Glutamatergic neuron (in vitro differentiated cells): ENCODE measurements around the gene ZFP42. TPM values are rescaled to one million over a fixed set of nuclear protein-coding genes. Genes with fewer than 3 reads are reported as not detected.

Experiments used
- DNase-seq: peaks from one replicate; pipeline ENCODE4 v3.0.0; 2022
- H3K27ac Mint-ChIP-seq: one replicate; pipeline ENCODE4 v1.8.0; 2020; ENCODE audit warnings: mild to moderate bottlenecking, mixed read lengths, inconsistent platforms; ENCODE audit not compliant: unreplicated experiment
- H3K27me3 Mint-ChIP-seq: one replicate; pipeline ENCODE4 v1.8.0; 2020; ENCODE audit warnings: mild to moderate bottlenecking, moderate library complexity, mixed read lengths, inconsistent platforms; ENCODE audit not compliant: unreplicated experiment
- H3K36me3 Mint-ChIP-seq: one replicate; pipeline ENCODE4 v1.8.0; 2020; ENCODE audit warnings: mild to moderate bottlenecking, mixed read lengths, inconsistent platforms; ENCODE audit not compliant: unreplicated experiment
- H3K4me1 Mint-ChIP-seq: one replicate; pipeline ENCODE4 v1.8.0; 2020; ENCODE audit warnings: mild to moderate bottlenecking, low read depth, mixed read lengths, inconsistent platforms; ENCODE audit not compliant: unreplicated experiment
- H3K4me3 Mint-ChIP-seq: one replicate; pipeline ENCODE4 v1.8.0; 2020; ENCODE audit warnings: mild to moderate bottlenecking, mixed read lengths, inconsistent platforms; ENCODE audit not compliant: unreplicated experiment
- H3K9me3 Mint-ChIP-seq: one replicate; pipeline ENCODE4 v1.8.0; 2020; ENCODE audit warnings: mild to moderate bottlenecking, moderate library complexity, mixed read lengths, inconsistent platforms; ENCODE audit not compliant: unreplicated experiment
- CTCF ChIP-seq: fragments of 200-600 bp; sonication (generic); IDR thresholded peaks from one replicate; pipeline ENCODE4 v1.5.0; 2021; ENCODE audit not compliant: partially characterized antibody, unreplicated experiment
- total RNA-seq: library from RNA; stranded (reverse); fragmentation: NEBNext Ultra II Directional; extraction: Animal tissue kit (Norgen Biotek cat#: 25700); gene quantifications from one replicate; pipeline ENCODE4 v1.2.1, GENCODE V29; 2021; ENCODE audit not compliant: unreplicated experiment

The ZFP42 gene
- total RNA-seq, 1 donor from 2014 or later = 17.4 TPM

- Mint-ChIP-seq H3K36me3 (no peaks in the 10 kb centered on the region), H3K4me1 (peaks cover 6% of the 10 kb centered on the region), H3K4me3 (no peak overlapping the region), H3K9me3 (peaks cover 2% of the 10 kb centered on the region), H3K27me3 (no peaks in the 10 kb centered on the region), H3K27ac (no peak overlapping the region)
- no peak for DNase-seq
- no peak for TF ChIP-seq CTCF
Measured at GRCh38 chr4:188008377-188008776, 12.8 kb downstream of the ZFP42 start.

GRCh38 chr4:188012426-188012945, 16.9 kb downstream of the ZFP42 start:
- TF ChIP-seq CTCF = no peak

GRCh38 chr4:188015025-188015940, 19.7 kb downstream of the ZFP42 start:
- peaks cover 2% of the 10 kb centered on the region for H3K4me1 Mint-ChIP-seq
- H3K27me3 Mint-ChIP-seq = peaks cover 1% of the 10 kb centered on the region
- H3K27ac Mint-ChIP-seq = no peak overlapping the region
- H3K9me3 Mint-ChIP-seq = no peaks in the 10 kb centered on the region
- TF ChIP-seq CTCF = no peak
- DNase-seq = no peak
- no peaks in the 10 kb centered on the region for H3K36me3 Mint-ChIP-seq
- no peak overlapping the region for H3K4me3 Mint-ChIP-seq

More at GRCh38 chr4:188012426-188012945, 16.9 kb downstream of the ZFP42 start:
- peaks cover 2% of the 10 kb centered on the region for H3K4me1 Mint-ChIP-seq
- H3K9me3 Mint-ChIP-seq = peaks cover 2% of the 10 kb centered on the region
- no peak overlapping the region for H3K27ac Mint-ChIP-seq
- no peak overlapping the region for H3K4me3 Mint-ChIP-seq
- H3K27me3 Mint-ChIP-seq = no peaks in the 10 kb centered on the region
- no peak for DNase-seq
- no peaks in the 10 kb centered on the region for H3K36me3 Mint-ChIP-seq

GRCh38 chr4:188016754-188017153, 21.2 kb downstream of the ZFP42 start:
- no peak for DNase-seq
- H3K4me3 Mint-ChIP-seq = no peak overlapping the region
- peaks cover 1% of the 10 kb centered on the region for H3K27me3 Mint-ChIP-seq
- no peaks in the 10 kb centered on the region for H3K36me3 Mint-ChIP-seq
- H3K27ac Mint-ChIP-seq = no peak overlapping the region
- TF ChIP-seq CTCF = no peak
- no peaks in the 10 kb centered on the region for H3K9me3 Mint-ChIP-seq
- peaks cover 2% of the 10 kb centered on the region for H3K4me1 Mint-ChIP-seq

- peaks cover 2% of the 10 kb centered on the region for H3K4me1 Mint-ChIP-seq
- no peak for TF ChIP-seq CTCF
- no peak overlapping the region for H3K27ac Mint-ChIP-seq
- no peaks in the 10 kb centered on the region for H3K36me3 Mint-ChIP-seq
- H3K27me3 Mint-ChIP-seq = peaks cover 3% of the 10 kb centered on the region
- no peaks in the 10 kb centered on the region for H3K9me3 Mint-ChIP-seq
- DNase-seq = no peak
- no peak overlapping the region for H3K4me3 Mint-ChIP-seq
Measured at GRCh38 chr4:188018262-188018661, 22.7 kb downstream of the ZFP42 start.
